Ureter (tissue), 1 donor: ENCODE measurements around the gene GLOD4. TPM values are rescaled to one million over a fixed set of nuclear protein-coding genes. Genes with fewer than 3 reads are reported as not detected.

Experiments used
- DNase-seq: peaks from one replicate; pipeline ENCODE4 v3.0.0-alpha.2; 2020; ENCODE audit warnings: low spot score
- total RNA-seq: library from RNA; stranded (reverse); gene quantifications from one replicate; pipeline ENCODE4 v1.2.4, GENCODE V29; 2023
- donor health status: DM: yes; HTN: yes; CAD: no.

The GLOD4 gene
- total RNA-seq, 1 donor from 2014 or later, result 72.4 TPM

DNA sequence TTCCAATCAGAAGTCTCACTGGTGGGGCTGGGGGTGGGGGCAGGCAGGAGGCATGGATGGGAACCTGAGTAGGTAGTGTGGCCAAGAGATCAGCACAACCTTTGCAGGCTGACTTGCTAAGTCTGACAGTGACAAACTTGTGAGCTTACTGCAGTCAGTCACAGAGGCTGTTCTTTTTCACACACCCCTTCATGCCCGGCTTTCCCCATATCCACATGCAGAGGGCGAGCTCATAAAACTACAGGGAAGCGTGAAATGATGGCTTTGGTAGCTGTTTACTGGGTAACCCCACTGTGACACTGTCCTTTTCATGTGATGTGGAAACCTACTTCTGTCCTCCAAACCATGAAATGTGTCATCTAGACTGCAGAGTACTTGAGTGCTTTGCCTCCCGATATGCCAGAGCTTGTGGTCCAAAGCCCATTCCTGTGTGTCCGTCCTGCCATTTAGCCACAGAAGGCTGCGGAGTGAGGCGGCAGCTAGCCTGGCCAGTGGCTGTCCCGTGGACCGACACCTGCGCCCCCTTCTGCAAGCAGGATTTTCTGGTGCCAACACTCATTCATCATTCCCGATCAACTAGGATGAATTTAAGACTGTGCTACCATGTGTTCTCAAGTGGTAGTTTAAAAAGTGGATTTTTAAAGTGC lies 39.8 kb downstream of the GLOD4 start:
- DNase-seq, result no peak

DNA sequence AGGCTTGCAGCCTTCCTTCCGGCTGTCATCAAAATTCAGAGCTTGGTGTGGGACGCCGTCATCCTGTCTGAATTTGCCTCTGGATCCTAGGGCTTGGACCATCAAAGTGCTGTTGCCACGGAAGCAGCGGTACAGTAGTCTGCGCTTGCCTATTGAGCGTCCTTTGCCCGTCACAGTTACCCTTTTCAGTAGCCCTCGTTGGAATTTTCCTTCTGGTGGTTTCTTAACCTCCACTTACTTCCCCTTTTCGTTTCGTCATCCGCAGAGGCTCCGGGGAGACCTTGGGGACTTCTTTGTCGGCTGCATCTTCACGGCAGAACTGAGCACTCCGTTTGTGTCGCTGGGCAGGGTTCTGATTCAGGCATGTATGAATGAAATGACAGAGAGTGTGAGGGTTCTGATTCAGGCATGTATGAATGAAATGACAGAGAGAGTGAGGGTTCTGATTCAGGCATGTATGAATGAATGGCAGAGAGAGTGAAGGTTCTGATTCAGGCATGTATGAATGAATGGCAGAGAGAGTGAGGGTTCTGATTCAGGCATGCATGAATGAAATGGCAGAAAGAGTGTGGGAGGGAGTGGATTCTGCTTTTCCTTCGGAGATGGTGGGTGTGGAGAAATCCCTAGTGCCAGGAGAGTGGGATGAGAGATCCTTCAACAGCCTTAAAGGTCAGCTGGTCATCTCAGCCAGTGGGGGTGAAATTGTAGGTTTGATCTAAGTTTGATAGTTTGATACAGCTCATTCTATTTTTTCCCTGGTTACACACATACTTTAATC lies 41.7 kb downstream of the GLOD4 start:
- DNase-seq, result no peak

GRCh38 chr17:737561-738113 lies 44.4 kb downstream of the GLOD4 start:
- no peak for DNase-seq

- DNase-seq, result no peak
These were observed 48.3 kb downstream of the GLOD4 start for GRCh38 chr17:733743-734142.

DNA sequence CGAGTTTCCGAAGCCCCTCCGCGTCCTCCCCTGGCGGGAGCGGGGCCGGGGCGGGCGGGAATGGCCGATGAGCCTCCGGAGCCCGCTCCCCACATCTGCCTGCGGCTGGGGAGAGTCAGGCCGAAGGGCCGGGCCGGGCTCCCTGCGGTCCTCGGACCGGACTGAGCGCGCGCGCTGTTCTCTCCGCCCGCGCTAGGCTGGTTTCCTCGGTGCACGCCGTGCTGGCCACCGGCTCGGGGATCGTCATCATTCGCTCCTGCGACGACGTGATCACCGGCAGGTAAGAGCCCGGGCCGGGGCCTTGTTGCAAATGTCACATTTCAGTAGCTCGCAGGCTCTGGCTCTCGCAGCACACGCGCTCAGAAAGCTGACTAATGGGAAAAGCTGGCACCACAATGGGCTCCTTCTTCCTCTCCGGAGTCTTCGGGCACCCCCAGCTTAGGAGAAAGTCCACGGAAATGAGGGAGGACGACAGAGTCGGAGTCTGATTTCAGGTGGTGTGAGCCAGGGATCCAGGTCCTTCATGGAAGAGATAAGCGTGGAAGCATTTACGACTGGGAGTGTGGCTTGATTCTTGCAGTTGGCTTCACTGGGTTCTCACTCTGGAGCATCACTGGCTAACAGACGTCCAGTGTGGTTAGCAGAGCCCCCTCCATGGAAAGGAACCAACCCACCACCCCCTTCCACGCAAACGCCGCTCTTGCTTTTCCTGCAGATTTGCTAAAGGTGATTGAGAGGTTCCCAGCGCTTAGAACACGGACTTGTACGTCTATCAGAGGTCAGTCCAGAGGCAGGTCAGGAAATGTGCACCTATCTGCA lies 49.0 kb downstream of the GLOD4 start:
- DNase-seq, result peak; percentile 57

GRCh38 chr17:732067-732901 lies 49.8 kb downstream of the GLOD4 start, which contains the start of gene TLCD3A:
Gene TLCD3A, plus strand, starts transcription at chr17:732596. Its CDS starts 52 bp downstream, at chr17:732648.
- DNase-seq, result peak; percentile 70

GRCh38 chr17:731644-732066 lies 50.4 kb downstream of the GLOD4 start:
- DNase-seq, result no peak

GRCh38 chr17:728911-729310 lies 53.2 kb downstream of the GLOD4 start:
- DNase-seq, result peak; percentile 81

DNA sequence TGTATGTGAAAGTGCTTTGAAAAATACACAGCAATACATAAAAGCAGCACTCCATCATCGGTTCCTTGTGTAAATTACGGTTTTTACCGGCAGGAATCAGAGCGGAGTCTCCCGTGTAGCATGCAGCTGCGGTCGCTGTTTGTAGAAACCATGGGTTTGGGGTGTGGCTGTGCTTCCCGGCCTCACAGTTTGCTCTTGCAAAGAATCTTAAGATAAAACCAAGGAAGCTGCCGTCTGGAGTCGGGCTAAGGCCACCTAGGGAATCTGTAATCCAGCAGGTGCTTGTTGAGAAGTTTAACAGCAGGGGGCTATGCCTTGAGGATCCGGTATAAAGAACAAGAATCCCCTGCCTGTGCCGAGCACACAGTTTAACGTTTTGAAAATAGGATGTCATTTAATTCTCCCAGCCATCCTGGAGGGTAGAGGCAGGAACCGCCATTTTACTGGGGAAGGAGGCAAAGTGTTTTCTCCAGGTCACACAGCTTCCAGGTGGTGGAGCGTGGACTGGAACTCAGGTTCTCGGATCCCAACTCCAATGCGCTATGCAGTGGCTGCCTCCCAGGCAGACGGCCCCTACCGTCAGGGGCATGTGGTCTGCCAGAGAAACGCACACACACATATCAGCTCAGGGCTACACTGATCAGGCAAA lies 55.7 kb downstream of the GLOD4 start:
- no peak for DNase-seq

DNA sequence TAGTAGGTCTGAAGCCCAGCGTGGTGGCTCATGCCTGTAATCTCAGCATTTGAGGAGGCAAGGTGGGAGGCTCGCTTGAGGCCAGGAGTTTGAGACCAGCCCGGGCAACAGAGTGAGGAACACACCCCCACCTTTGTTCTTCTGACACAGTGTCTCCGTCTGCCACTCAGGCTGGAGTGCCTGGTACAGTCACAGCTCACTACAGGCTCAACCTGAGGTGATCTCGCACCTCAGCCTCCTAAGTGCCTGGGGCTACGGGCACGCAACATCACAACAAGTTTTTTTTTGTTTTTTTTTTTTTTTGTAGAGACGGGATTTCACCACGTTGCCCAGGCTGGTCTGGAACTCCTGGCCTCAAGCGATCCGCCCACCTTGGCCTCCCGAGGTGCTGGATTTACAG lies 56.3 kb downstream of the GLOD4 start:
- DNase-seq, result no peak

- DNase-seq, result no peak
These were observed 57.0 kb downstream of the GLOD4 start for GRCh38 chr17:725084-725483.

DNA sequence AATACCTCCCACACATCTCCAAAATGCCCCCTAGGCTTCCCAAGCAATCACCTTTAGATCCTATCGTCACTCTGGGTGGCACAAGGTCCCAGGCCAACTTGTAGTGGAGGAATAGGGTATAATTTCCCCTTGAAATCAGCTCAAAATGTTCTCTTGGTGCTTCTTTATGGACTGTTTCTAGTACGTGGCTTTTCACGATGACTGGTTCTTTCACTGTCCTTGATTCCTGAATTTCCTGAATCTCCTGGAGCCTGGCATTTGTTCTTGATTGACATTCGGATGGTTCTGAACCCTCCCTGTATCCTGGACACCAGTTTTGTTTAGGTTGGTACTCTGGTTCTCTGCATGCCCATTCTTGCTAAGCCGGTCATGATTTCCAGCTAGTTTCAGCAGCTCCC lies 60.5 kb downstream of the GLOD4 start:
- no peak for DNase-seq

- DNase-seq, result no peak
These were observed 61.2 kb downstream of the GLOD4 start for GRCh38 chr17:720706-721539.

GRCh38 chr17:718075-718474 lies 64.0 kb downstream of the GLOD4 start:
- DNase-seq, result no peak

Other genes starting within 250 kb of the GLOD4 start
- gene VPS53, start 67.4 kb downstream of the GLOD4 start, total RNA-seq, result 126 TPM
- 38.3 TPM for gene TLCD3A, start 49.7 kb downstream of the GLOD4 start, total RNA-seq
- 26.7 TPM for gene GEMIN4, start 30.0 kb downstream of the GLOD4 start, total RNA-seq
- gene MRM3, start 73 bp upstream of the GLOD4 start, total RNA-seq, result 10.7 TPM
- gene NXN, start 197.5 kb upstream of the GLOD4 start, total RNA-seq, result 78.3 TPM
- 10.3 TPM for gene TIMM22, start 214.8 kb upstream of the GLOD4 start, total RNA-seq